LHCN-M2 (cell line): Measurements from ENCODE around the gene ADD2. TPM values are rescaled to one million over a fixed set of nuclear protein-coding genes. Genes with fewer than 3 reads are reported as not detected.
"Not testable (repeated sequence)": the region's sequence is repeated elsewhere in the genome, so short reads cannot be mapped to it uniquely, and the experiment has no call there.

Source experiments
- DNase-seq: peaks from one replicate; pipeline ENCODE4 v3.0.0-alpha.2; 2012; ENCODE audit warnings: low read depth
- total RNA-seq: library from RNA; depleted of rRNA; stranded (reverse); fragments of >200 nt; gene quantifications from 2 replicates; pipeline ENCODE4 v1.2.3, GENCODE V29; 2014

ADD2 gene
- total RNA-seq, 1 experiment from 2014 or later: not detected

DNA sequence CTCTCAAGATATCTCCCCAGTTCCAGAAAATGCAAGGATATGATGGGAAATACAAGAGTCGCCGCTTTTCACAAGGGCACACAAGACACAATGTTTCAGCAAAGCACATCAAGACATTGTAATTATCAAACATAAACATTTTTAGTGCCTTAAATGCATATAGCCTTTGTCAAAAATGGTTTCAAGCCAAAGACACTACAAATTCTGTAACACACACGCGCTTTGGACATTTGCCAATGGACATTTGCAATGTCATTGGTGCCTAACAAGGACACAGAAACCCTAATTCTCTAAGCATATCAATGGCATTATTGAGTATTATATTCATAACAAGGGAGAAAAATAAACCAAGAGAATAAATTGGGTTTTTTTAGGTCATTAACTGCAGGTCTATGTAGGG is 16.1 kb downstream of the ADD2 start:
- DNase-seq: no peak

DNA sequence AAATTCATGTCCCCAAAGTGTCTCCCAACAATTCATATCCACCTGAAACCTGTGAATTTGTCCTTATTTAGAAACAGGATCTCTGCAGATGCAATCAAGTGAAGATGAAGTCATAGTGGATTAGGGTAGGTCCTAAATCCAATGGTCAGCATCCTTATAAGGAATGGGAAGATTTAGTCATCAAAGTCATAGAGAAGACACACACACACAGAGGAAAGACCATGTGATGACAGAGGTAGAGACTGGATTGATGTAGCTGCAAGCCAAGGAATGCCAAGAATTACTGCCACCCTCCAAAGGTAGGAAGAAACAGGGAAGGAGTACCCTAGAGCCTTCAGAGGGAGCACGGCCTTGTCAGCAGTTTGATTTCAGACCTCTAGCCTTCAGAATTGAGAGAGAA is 17.7 kb downstream of the ADD2 start:
- no peak for DNase-seq

DNA sequence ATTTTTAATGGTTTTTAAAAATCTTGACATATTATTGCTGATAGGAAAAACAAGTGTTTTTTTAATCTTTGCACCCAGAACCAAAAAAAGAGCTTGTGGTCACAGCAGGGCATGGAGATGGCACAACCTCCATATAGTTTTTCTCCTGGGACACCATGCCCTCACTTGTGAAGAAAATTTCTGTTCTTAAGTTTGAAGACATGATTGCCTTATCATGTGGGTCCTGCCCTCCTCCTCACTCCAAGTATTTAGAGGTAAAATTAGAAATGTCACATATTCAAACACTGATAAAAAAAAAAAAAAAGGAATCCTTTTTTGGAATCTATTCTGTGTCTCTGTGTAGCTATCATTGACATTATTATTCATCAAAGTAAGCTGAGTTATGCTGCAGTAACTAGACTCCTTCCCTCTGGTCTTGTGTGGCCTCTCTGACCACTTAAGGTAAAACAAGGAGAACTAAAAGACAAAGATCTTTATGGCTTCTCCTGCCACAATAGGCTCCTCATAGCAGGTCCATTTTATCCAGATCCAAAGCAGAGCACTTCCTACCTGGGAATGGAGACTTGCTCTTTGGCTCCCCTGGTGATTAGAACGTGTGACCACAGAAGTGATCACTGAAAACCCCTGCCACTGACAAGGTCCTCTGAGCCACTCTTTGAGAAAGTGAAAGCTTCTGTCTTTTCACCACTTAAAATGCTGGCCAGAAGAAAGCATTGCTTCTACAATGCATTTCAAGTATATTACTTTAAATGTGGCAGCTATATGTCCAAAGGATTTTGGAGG is 19.8 kb downstream of the ADD2 start:
- no peak for DNase-seq

DNA sequence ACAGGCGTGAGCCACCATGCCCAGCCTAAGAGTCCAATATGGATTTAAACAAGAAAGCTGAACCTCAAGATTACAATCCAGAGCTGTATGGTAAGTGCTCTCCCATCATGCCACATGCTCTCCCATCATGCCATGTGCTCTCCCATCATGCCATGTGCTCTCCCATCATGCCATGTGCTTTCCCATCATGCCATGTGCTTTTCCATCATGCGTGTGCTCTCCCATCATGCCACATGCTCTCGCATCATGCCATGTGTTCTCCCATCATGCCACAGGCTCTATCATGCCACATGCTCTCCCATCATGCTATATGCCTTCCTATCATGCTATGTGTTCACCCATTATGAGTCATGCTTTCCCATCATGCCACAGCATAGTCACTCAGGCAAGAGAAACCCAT is 20.7 kb downstream of the ADD2 start:
- DNase-seq: no peak

DNA sequence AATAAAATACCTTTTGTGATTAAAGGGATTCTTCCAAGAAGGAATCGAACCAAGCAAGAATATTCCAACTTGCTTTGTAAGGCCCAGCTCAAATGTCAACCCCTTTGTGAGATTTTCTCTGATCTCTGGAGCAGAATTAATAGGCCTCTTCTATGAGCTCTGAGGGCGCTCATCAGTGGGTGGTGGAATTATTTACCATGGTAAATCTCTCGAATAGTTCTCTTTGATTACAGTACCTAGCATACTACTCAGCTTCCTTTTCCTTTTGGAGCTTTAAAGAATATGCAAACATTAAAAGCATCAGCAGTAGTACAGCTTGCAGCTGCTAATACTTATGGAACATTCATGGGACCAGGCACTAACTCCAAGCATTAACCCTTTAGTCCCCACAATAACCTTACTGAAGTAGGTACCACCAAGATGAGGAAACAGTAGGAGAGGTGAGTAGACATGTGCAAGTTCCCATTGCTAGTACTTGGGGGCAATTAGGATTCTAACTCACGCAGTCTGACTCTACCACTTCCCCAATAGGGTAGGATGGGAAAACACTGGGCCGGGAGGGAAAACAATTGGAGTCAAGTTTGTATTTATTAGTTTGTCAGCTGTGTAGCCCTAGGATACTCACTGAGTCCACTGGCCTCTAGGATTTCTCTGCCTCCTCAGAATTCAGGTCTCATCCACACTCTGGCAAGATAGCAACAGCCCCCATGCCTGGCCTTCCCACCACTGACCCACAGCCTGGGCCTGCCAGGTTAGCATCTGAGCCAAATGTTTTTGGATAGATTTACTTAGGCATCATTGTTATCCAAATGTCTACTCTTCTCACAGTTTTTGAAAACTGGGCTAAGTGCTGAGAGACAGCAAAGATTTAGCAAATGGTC is 21.7 kb downstream of the ADD2 start:
- DNase-seq: no peak

DNA sequence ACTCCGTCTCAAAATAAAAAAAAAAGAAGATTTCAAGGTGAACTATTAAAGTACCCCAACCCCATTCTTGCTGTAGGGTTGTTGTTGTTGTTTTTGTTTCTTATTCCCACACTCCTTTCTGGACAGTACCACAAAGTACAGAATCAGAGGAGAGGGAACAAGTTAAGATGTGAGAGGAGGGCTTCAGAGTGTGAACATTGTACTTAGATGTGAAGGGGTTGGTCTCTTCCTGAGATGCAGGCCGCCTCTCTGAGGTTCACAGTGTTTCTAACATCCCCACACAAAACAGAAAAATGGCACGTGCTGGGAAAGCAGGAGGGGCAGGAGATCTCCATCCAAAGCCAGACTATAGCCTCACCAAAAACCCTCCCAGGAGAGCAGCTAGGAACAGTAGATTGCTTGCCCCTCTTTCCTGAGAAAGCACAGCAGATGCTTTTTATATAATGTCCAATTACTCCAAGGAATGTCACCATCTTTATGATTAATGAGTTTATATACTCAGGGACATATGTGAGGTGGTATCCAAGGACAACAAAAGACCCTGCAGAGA is 22.6 kb downstream of the ADD2 start:
- no peak for DNase-seq

DNA sequence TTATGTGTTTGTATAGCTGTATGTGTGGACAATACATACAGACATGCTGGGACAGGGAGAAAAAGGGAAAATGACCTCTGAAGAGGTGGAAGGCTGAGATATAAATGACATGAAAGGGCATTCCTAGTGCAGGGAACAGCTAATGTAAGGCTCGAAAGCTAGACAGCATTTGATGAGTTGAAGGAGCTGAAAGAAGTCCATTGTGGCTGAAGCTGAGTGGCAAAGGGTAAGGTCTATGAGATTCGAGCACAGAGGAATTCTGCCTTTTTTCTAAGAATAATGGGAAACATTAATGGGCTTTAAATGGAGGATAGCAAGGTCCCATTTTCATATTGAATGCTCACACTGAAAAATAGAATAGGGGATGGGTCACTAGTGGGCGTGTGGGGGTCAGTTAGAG is 23.6 kb downstream of the ADD2 start:
- no peak for DNase-seq

DNA sequence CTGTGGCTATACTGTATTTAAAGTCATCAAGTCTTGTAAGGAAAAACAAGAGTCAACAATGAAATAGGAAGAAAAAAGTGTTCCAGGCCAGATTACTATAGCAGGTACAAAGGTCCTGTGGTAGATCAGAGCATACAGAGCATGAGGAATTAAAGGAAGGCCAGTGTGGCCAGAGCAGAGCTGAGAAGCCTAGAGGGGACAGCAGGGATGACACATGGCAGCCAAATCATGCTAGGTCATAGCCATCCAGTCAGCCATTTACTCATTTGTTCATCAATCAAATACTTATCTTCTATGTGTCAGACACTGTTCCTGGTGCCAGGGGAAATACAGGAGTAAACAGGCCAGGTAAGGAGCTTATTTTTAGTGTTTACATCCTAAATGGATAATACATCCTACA is 24.3 kb downstream of the ADD2 start:
- DNase-seq: no peak

DNA sequence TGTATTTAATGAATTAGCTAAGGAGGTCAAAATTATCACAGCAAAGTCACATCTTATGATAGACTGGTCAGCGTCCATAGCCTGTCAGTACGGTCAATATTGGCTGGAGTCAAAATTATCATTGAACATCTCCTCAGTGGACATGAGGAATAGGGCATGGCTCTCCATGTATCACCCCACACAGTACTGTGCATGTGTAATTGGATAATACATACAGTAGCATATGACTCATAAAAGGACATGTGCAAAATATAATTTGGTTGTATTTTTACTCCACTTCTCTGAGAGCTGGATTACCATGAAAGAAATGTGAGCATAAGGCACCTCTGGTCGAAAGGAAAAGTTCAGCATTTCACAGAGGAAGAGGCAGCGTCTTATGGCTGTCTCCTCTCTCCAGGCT is 24.9 kb downstream of the ADD2 start:
- no peak for DNase-seq

DNA sequence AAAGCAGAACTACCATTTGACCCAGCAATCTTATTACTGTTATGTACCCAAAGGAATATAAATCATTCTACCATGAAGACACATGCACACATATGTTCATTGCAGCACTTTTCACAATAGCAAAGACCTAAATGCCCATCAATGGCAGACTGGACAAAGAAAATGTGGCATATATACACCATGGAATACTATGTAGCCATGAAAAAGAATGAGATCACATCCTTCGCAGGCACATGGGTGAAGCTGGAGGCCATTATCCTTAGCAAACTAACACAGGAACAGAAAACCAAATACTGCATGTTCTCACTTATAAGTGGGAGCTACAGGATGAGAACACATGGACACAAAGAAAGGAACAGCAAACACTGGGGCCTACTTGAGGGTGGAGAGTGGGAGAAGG is 28.5 kb downstream of the ADD2 start:
- not testable (repeated sequence) for DNase-seq

DNA sequence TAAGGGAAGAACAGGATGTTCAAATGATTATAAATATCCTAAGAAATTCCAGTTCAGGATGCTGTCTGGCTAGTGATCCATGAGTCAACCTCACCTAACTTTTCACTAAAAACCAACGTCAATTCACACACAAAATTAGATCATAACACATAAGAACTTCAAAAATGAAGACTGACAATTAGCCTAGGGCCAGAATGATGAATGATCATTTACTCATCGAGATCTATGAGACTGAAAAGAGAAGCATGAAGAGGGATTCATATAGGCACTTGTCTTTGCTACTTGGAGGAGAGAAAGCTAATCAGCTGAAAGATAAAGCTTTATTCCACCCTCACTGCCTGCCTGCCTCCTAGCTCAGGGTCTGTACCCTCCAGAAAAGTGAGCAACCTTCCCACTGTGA is 29.8 kb downstream of the ADD2 start:
- DNase-seq: no peak

DNA sequence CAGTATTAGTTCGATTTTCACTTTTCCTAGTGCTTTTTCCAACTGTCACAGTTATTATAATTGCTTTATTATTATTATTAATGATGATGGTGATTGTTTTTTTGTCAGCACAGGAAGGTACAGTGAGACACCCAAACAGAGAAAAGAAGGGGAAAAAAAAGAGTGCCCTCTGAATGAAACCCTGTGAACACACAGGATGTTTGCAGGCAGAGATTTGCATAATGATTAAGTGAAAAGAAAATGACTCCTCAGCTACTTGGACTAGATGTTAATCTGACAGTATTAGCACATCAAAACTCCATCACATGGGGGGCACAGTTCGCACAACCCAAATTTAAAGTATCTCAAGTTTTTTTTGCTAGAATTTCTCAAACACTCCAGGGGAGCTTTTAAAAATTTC is 32.9 kb downstream of the ADD2 start:
- DNase-seq: no peak

DNA sequence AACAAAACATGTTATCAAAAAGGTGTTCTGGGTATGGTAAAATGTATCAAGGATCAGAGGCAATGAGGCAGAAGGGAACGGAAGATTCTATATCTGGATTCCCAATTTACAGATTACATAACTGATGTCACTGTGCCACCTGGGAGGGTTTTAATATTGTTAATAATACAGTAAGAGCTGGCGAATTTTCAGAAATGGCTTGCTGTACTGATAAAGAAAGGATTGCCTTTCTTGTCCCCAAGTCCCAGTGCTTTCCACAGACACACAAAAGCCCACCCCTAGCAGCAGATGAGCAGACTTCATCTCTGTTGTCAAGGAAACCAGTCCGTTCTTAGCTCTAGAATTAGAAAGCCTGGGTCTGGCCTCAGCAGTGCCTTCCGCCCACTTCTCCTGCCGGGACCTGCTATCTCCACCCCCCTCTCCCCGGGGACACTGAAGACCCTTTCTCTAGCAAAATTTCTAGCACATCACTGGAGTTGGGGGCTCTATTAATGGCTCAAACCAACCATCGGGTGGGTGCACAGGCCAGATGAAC is 34.3 kb downstream of the ADD2 start:
- no peak for DNase-seq

DNA sequence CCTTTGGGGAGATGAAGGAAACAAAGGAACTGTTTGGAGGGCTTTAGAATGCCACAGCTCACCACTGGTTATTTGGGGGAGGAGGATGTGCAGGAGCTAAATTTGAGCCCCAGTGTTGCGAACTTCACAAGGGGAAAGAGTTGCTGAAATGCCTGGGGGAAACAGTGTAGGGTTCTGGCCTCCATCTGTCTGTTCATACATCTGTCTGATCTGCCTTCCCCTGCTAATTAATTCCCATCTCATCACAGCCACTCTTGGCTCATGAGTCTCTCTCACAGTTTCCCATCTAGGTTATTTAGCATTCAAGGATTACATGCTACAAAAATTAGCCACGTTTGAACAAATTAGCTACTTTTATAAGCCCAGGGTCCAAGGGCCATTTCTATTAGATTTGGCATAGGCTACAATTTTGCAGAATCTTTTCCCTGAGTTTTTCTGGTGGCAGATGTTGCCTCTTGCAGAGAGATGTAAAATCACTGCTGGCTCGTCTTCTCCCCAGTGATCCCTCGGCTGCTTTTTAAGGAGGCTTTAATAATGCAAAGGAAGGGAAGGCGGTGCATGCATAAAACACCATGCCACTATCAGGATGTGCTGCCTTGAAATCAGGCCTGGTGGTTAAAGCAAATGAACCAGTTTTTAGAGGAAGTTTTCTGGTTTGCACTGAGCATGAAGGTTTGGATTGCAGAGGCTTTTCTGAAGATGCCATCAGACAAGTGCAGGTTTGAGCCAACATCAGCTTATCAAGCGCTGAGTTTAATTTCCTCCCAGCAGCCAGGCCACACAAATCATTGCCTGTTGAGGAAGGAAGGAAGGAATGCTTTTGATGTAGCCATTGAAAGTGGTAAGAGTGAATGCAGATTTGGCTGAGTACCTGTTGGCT is 35.0 kb downstream of the ADD2 start:
- no peak for DNase-seq

DNA sequence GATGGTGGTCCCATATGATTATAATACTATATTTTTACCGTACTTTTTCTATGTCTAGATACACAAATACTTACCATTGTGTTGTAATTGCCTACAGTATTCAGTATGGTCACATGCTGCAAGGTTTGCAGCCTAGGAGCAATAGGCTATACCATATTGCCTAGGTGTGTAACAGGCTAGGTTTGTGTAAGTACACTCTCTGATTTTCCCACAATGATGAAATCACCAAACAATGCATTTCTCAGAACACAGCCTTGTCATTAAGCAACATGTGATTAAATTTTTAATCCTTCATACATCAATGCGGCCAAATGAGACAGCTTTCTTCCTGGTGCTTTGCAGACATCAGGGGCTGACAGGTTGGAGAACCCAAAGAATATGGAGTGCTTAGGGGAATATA is 37.3 kb downstream of the ADD2 start:
- no peak for DNase-seq

DNA sequence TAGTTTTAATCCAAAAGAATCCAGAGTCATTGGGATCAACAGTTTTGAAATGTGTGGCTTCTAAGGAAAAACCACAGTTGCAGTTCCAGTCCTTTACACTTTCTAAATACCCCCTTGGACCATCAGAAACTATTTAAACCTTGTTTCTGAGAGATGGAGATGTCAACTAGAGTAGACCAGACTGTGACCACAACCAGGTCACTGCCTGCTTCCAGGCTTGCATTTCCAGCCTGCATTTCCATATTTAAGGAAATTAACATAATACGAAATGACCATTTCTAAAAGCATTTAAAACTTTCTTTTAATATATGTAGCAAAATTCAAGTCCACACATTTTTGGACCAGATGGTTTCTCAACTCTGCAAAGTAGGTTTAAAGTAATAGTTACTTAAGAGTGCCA is 38.4 kb downstream of the ADD2 start:
- DNase-seq: no peak

DNA sequence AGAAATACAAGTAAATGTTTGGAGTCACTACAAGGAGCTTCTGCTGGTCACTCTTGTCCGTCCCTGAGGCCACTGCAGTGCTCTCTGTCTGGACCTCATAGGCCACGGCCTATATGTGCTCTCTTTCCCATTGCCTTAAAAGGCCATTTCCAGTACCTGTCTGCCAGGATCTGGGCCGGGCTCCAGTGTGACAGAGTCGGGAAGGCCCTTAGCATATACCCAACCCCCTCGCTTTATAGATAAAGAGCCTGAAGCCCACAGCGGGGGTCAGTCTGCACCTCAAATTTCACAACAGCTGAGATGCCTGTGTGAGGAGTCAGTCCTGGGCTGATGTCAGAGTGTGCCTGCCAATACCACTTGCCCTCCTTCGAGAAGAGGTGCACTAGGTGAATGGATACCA is 39.9 kb downstream of the ADD2 start:
- no peak for DNase-seq

DNA sequence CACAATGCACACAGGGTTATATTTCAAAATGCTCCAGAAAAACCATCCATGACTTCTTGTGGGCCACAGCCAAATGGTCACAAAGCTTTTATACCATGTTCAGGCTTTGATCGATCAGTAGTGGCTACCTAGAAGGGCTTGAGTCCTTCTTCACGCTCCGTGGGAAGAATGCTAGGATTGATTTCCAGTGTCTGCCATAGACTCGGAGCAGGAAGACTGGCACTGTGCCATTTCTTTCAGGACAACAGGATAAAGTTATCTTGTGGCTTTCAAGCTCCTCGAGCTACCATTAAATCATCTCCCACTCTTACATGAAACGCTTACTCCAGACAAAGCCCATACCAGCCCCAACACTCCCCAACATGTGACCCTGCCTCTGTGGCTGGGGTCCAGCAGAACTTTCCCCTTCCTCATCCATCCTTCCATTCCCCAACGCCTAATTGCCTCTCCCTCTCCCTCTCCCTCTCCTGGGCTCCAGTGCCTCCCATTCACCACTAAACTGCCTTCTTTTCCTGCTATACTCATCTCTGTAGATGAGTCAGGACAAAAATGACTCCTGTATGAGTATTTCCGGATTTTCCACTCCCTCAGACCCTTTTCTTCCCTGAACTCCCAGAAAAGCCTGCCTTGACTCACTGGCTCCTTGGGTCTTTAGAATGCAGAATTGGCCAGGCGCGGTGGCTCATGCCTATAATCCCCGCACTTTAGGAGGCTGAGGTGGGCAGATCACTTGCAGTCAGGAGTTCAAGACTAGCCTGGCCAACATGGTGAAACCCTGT is 40.9 kb downstream of the ADD2 start:
- peak; percentile 12 for DNase-seq

DNA sequence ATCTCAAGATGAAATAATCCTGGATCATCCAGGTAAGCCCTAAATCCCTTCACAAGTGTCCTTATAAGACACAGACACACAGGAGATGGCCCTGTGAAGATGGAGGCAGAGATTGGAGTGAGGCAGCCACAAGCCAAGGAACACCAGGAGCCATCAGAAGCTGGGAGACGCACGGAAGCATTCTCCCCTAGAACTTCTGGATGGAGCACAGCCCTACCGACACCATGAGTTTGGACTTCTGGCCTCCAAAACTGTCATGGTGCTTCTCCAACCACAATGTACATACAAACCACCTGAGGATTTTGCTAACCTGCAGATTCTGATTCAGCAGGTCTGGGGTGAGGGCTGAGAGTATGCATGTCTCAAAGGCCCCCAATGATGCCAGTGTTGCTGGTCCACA is 42.5 kb downstream of the ADD2 start:
- no peak for DNase-seq

DNA sequence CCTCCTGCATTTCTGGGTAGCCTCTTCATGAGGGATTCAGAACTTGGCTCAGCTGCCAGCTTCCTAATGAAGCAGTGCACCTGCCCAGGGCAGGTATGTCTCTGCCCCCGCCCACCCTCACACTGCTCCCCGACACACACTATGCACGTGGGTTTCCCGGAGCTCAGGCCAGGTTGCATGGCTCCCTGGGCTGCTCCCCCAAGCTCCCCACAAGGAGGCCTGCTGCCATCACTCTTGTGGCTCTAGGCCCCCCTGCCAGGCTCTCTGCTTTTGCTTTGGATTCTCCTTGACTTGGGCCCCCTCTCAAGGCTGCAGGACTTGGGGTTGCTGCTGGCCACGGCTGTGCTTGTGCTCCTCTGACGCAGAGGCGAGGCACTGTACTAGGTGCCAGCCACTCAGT is 43.6 kb downstream of the ADD2 start:
- DNase-seq: no peak
